Neural cell (in vitro differentiated cells): ENCODE data around the gene NLRC5. TPM values are rescaled to one million over a fixed set of nuclear protein-coding genes. Genes with fewer than 3 reads are reported as not detected.
A peak's percentile ranks its signal among the peaks of the same experiment; 100 is the strongest.

ENCODE experiments used
- H2AFZ ChIP-seq: fragments of 200-600, 300-800 bp; sonication (generic), shearing (Covaris generic); 2 replicates; pipeline ENCODE4 v1.6.0; 2014; ENCODE audit warnings: low read depth, mild to moderate bottlenecking, antibody characterized with exemption, low read length, moderate library complexity
- H3F3A ChIP-seq: fragments of 200-600 bp; shearing (Covaris generic); 2 replicates; pipeline ENCODE4 v1.6.1; 2016; ENCODE audit warnings: mild to moderate bottlenecking, moderate library complexity, mixed read lengths, antibody characterized with exemption, low read length; ENCODE audit not compliant: insufficient read depth, poor library complexity, severe bottlenecking
- H3K27ac ChIP-seq: fragments of 200-600, 300-800 bp; sonication (generic), shearing (Covaris generic); 2 replicates; pipeline ENCODE4 v1.5.1; 2014; ENCODE audit warnings: mild to moderate bottlenecking, low read length, moderate library complexity
- H3K27me3 ChIP-seq: fragments of 300-800, 200-600 bp; sonication (generic), shearing (Covaris generic); 2 replicates; pipeline ENCODE4 v1.6.0; 2014; ENCODE audit warnings: mild to moderate bottlenecking, low read depth, low read length, moderate library complexity; ENCODE audit not compliant: insufficient read depth
- H3K36me3 ChIP-seq: fragments of 300-800, 200-600 bp; sonication (generic), shearing (Covaris generic); 2 replicates; pipeline ENCODE4 v1.5.1; 2014; ENCODE audit warnings: mild to moderate bottlenecking, antibody characterized with exemption, low read length, moderate library complexity; ENCODE audit not compliant: insufficient read depth
- H3K4me2 ChIP-seq: fragments of 300-800, 200-600 bp; sonication (generic), shearing (Covaris generic); 2 replicates; pipeline ENCODE4 v1.6.0; 2014; ENCODE audit warnings: mild to moderate bottlenecking, low read length
- H3K4me3 ChIP-seq: fragments of 300-800, 200-600 bp; sonication (generic), shearing (Covaris generic); 2 replicates; pipeline ENCODE4 v1.5.1; 2014; ENCODE audit warnings: mild to moderate bottlenecking, low read length, moderate library complexity
- H3K79me2 ChIP-seq: fragments of 200-600 bp; shearing (Covaris generic); replicated peaks from 2 replicates; pipeline ENCODE4 v1.6.0; 2014; ENCODE audit warnings: mild to moderate bottlenecking, low read length, moderate library complexity; ENCODE audit not compliant: insufficient read depth
- H3K9ac ChIP-seq: fragments of 300-800, 200-600 bp; sonication (generic), shearing (Covaris generic); 2 replicates; pipeline ENCODE4 v1.6.1; 2016; ENCODE audit warnings: mild to moderate bottlenecking, low read length, mixed read lengths
- H3K9me2 ChIP-seq: fragments of 200-600 bp; shearing (Covaris generic); 2 replicates; pipeline ENCODE4 v1.6.1; 2016; ENCODE audit warnings: mild to moderate bottlenecking, low read length, mixed read lengths; ENCODE audit not compliant: insufficient read depth
- H3K9me3 ChIP-seq: fragments of 200-600, 300-800 bp; sonication (generic), shearing (Covaris generic); 2 replicates; pipeline ENCODE4 v1.6.1; 2016; ENCODE audit warnings: mild to moderate bottlenecking, mixed run types, low read length, moderate library complexity, mixed read lengths
- H4K20me1 ChIP-seq: fragments of 200-600 bp; shearing (Covaris generic); 2 replicates; pipeline ENCODE4 v1.6.1; 2016; ENCODE audit warnings: mild to moderate bottlenecking, mixed run types; ENCODE audit not compliant: insufficient read depth
- EP300 ChIP-seq: fragments of 450-650 bp; conservative IDR thresholded peaks from 2 replicates; pipeline ENCODE4 v1.6.1; 2014; ENCODE audit warnings: antibody characterized with exemption, mild to moderate bottlenecking, moderate library complexity; ENCODE audit not compliant: poor library complexity, severe bottlenecking
- EZH2 ChIP-seq: fragments of 200-600, 300-800 bp; shearing (Covaris generic), sonication (generic); IDR thresholded peaks from 2 replicates; pipeline ENCODE4 v1.6.1; 2014; ENCODE audit warnings: antibody characterized with exemption, low read length, borderline replicate concordance, mild to moderate bottlenecking; ENCODE audit not compliant: insufficient read depth, poor library complexity, severe bottlenecking
- MXI1 ChIP-seq: fragments of 450-650 bp; conservative IDR thresholded peaks from 2 replicates; pipeline ENCODE4 v1.6.1; 2014; ENCODE audit warnings: antibody characterized with exemption, mild to moderate bottlenecking; ENCODE audit not compliant: poor library complexity, severe bottlenecking
- POLR2AphosphoS5 ChIP-seq: IDR thresholded peaks from 2 replicates; pipeline ENCODE4 v1.6.1; 2012
- RAD21 ChIP-seq: fragments of 450-650 bp; conservative IDR thresholded peaks from 2 replicates; pipeline ENCODE4 v1.6.1; 2014; ENCODE audit warnings: antibody characterized with exemption, mild to moderate bottlenecking, moderate library complexity
- SMC3 ChIP-seq: fragments of 450-650 bp; conservative IDR thresholded peaks from 2 replicates; pipeline ENCODE4 v1.6.1; 2014; ENCODE audit warnings: antibody characterized with exemption, mild to moderate bottlenecking, moderate library complexity; ENCODE audit not compliant: poor library complexity
- TAF1 ChIP-seq: IDR thresholded peaks from 2 replicates; pipeline ENCODE4 v1.6.1; 2012; ENCODE audit warnings: low read depth
- polyA plus RNA-seq: library from polyadenylated mRNA; depleted of rRNA; stranded (reverse); fragments of >200 nt; gene quantifications from 2 replicates; pipeline ENCODE4 v1.2.3, GENCODE V29; 2014
- TF ChIP-seq, protein P1 (sequence below): IDR thresholded peaks from 2 replicates; pipeline ENCODE4 v1.6.1; 2012; ENCODE audit warnings: borderline replicate concordance
- TF ChIP-seq, protein P2 (sequence below): fragments of 450-650 bp; IDR thresholded peaks from 2 replicates; pipeline ENCODE4 v1.5.1; 2014; ENCODE audit warnings: antibody characterized with exemption, mild to moderate bottlenecking, moderate library complexity; ENCODE audit not compliant: poor library complexity, severe bottlenecking

NLRC5 gene
- polyA plus RNA-seq, 1 donor from 2014 or later = not detected

DNA sequence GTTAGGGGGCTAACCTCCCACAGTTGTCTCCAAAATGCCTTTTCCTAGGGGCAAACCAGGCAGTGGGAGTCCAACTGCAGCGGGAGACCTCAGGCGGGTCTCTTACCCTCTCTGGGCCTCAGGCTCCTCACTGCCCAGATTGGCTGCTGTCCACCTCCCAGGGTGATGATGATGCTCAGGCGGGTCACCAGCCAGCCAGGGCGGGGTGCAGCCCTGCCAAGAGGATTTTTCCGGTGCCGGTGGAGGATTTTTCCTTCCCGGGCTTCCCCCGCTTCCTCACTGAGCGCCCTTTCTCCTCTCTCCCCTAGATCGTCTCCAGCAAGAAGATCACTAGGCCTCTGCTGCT, 125.8 kb downstream of the NLRC5 start:
- H3K36me3 ChIP-seq = no peaks in the 10 kb centered on the region
- no peaks in the 10 kb centered on the region for H3K9me3 ChIP-seq
- no peaks in the 10 kb centered on the region for H3K27me3 ChIP-seq
- TF ChIP-seq MXI1 (no peak), SMC3 (no peak), POLR2AphosphoS5 (no peak), TAF1 (no peak), EZH2 (no peak), EP300 (no peak), RAD21 (no peak)
- TF ChIP-seq, protein P1, sequence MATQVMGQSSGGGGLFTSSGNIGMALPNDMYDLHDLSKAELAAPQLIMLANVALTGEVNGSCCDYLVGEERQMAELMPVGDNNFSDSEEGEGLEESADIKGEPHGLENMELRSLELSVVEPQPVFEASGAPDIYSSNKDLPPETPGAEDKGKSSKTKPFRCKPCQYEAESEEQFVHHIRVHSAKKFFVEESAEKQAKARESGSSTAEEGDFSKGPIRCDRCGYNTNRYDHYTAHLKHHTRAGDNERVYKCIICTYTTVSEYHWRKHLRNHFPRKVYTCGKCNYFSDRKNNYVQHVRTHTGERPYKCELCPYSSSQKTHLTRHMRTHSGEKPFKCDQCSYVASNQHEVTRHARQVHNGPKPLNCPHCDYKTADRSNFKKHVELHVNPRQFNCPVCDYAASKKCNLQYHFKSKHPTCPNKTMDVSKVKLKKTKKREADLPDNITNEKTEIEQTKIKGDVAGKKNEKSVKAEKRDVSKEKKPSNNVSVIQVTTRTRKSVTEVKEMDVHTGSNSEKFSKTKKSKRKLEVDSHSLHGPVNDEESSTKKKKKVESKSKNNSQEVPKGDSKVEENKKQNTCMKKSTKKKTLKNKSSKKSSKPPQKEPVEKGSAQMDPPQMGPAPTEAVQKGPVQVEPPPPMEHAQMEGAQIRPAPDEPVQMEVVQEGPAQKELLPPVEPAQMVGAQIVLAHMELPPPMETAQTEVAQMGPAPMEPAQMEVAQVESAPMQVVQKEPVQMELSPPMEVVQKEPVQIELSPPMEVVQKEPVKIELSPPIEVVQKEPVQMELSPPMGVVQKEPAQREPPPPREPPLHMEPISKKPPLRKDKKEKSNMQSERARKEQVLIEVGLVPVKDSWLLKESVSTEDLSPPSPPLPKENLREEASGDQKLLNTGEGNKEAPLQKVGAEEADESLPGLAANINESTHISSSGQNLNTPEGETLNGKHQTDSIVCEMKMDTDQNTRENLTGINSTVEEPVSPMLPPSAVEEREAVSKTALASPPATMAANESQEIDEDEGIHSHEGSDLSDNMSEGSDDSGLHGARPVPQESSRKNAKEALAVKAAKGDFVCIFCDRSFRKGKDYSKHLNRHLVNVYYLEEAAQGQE = no peak
- TF ChIP-seq, protein P2, sequence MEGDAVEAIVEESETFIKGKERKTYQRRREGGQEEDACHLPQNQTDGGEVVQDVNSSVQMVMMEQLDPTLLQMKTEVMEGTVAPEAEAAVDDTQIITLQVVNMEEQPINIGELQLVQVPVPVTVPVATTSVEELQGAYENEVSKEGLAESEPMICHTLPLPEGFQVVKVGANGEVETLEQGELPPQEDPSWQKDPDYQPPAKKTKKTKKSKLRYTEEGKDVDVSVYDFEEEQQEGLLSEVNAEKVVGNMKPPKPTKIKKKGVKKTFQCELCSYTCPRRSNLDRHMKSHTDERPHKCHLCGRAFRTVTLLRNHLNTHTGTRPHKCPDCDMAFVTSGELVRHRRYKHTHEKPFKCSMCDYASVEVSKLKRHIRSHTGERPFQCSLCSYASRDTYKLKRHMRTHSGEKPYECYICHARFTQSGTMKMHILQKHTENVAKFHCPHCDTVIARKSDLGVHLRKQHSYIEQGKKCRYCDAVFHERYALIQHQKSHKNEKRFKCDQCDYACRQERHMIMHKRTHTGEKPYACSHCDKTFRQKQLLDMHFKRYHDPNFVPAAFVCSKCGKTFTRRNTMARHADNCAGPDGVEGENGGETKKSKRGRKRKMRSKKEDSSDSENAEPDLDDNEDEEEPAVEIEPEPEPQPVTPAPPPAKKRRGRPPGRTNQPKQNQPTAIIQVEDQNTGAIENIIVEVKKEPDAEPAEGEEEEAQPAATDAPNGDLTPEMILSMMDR = no peak
- no peak overlapping the region for H2AFZ ChIP-seq
- no peaks in the 10 kb centered on the region for H4K20me1 ChIP-seq
- H3K79me2 ChIP-seq = no peaks in the 10 kb centered on the region
- peak overlapping the region; percentile 59 for H3K9ac ChIP-seq
- no peaks in the 10 kb centered on the region for H3F3A ChIP-seq
- peak overlapping the region; percentile 39 for H3K4me3 ChIP-seq
- H3K4me2 ChIP-seq = no peak overlapping the region
- peak overlapping the region; percentile 68 for H3K27ac ChIP-seq
- no peaks in the 10 kb centered on the region for H3K9me2 ChIP-seq

DNA sequence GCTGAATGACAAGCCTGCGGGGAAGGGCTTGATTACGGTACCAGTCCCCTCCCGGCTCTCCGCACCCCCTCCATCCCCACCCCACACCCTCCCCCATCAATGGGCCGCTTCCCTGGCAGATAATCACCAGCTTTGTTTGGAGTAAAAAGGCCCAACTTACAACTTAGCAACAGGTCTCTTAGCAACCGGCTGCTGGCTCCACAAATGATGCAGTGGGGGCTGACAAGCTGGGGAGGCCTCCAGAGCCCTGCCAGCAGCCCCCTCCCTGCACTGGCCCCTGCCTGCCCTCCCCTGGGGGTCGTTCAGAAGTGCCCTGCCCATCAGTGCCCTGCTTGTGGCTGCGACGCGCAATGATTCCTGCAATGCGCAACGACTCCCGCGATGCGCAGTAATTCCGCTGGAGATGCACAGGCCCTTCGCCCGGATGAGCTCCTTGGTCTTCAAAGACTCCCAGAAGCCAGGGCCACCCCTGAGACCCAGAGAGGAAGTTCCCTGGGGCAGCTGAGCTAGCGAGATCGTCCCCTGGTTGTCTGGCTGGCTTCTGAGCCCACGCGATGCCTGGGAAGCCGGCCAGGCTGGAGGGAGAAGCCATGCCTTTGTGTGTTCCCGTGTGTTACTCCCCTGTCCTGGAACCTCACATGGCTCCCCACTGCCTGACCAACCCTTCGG, 126.3 kb downstream of the NLRC5 start:
- peak overlapping the region; percentile 59 for H3K9ac ChIP-seq
- H3K36me3 ChIP-seq = no peaks in the 10 kb centered on the region
- no peak overlapping the region for H3K4me2 ChIP-seq
- H3K27ac ChIP-seq = peak overlapping the region; percentile 68
- no peak overlapping the region for H2AFZ ChIP-seq
- H3K9me3 ChIP-seq = no peaks in the 10 kb centered on the region
- no peaks in the 10 kb centered on the region for H3F3A ChIP-seq
- H3K4me3 ChIP-seq = peak overlapping the region; percentile 39
- H3K79me2 ChIP-seq = no peaks in the 10 kb centered on the region
- no peak for TF ChIP-seq EZH2
- no peak for TF ChIP-seq POLR2AphosphoS5
- no peak for TF ChIP-seq MXI1
- TF ChIP-seq, protein P1 = no peak
- no peaks in the 10 kb centered on the region for H3K27me3 ChIP-seq
- no peaks in the 10 kb centered on the region for H4K20me1 ChIP-seq
- H3K9me2 ChIP-seq = no peaks in the 10 kb centered on the region
